GM18519 (cell line): ENCODE data around the gene TMEM225B.
"Not testable (repeated sequence)": the region's sequence is repeated elsewhere in the genome, so short reads cannot be mapped to it uniquely, and the experiment has no call there.

Experiments used
- ATAC-seq: cut with Tn5 transposase; IDR thresholded peaks from one replicate; pipeline ENCODE4 v1.9.1; 2021; ENCODE audit warnings: mild to moderate bottlenecking, moderate library complexity; ENCODE audit not compliant: unreplicated experiment, low FRiP score

TMEM225B gene

GRCh38 chr7:99621271-99621670 is 23.2 kb downstream of the TMEM225B start:
- ATAC-seq, result no peak

- ATAC-seq, result no peak
Observed at GRCh38 chr7:99622596-99622995, 24.5 kb downstream of the TMEM225B start.

GRCh38 chr7:99623091-99623693 is 25.1 kb downstream of the TMEM225B start:
- ATAC-seq, result no peak

- no peak for ATAC-seq
Observed at GRCh38 chr7:99623702-99624447, 25.8 kb downstream of the TMEM225B start.

GRCh38 chr7:99624484-99624883 is 26.4 kb downstream of the TMEM225B start:
- ATAC-seq, result no peak

- ATAC-seq, result no peak
Observed at GRCh38 chr7:99625321-99625720, 27.3 kb downstream of the TMEM225B start.

- ATAC-seq, result no peak
Observed at GRCh38 chr7:99625961-99626360, 27.9 kb downstream of the TMEM225B start.

GRCh38 chr7:99626661-99627060 is 28.6 kb downstream of the TMEM225B start:
- no peak for ATAC-seq

- no peak for ATAC-seq
Observed at GRCh38 chr7:99627513-99627912, 29.4 kb downstream of the TMEM225B start.

- no peak for ATAC-seq
Observed at GRCh38 chr7:99628471-99629465, 30.7 kb downstream of the TMEM225B start.

GRCh38 chr7:99629643-99630042 is 31.6 kb downstream of the TMEM225B start:
- no peak for ATAC-seq

- no peak for ATAC-seq
Observed at GRCh38 chr7:99631295-99632109, 33.4 kb downstream of the TMEM225B start.

GRCh38 chr7:99637414-99637813 is 39.3 kb downstream of the TMEM225B start:
- not testable (repeated sequence) for ATAC-seq

- no peak for ATAC-seq
Observed at GRCh38 chr7:99638731-99639130, 40.7 kb downstream of the TMEM225B start.

GRCh38 chr7:99639267-99639666 is 41.2 kb downstream of the TMEM225B start:
- ATAC-seq, result no peak

GRCh38 chr7:99642027-99642426 is 44.0 kb downstream of the TMEM225B start:
- no peak for ATAC-seq

GRCh38 chr7:99643464-99643863 is 45.4 kb downstream of the TMEM225B start:
- ATAC-seq, result no peak

- no peak for ATAC-seq
Observed at GRCh38 chr7:99644431-99644830, 46.4 kb downstream of the TMEM225B start.

GRCh38 chr7:99645590-99645989 is 47.5 kb downstream of the TMEM225B start:
- no peak for ATAC-seq

GRCh38 chr7:99648843-99649242 is 50.8 kb downstream of the TMEM225B start:
- ATAC-seq, result no peak
